NB4 (cell line): ENCODE measurements around the gene MINDY2.
"Not testable (repeated sequence)": the region's sequence is repeated elsewhere in the genome, so short reads cannot be mapped to it uniquely, and the experiment has no call there.

ENCODE experiments used
- MYC ChIP-seq: IDR thresholded peaks from 2 replicates; pipeline ENCODE4 v1.6.1; 2011; ENCODE audit warnings: low read depth, low read length
- POLR2A ChIP-seq: IDR thresholded peaks from 2 replicates; pipeline ENCODE4 v1.6.1; 2011; ENCODE audit warnings: mild to moderate bottlenecking; ENCODE audit not compliant: insufficient read length; ENCODE audit errors: extremely low read depth
- TF ChIP-seq, protein P1 (sequence below): IDR thresholded peaks from one replicate; pipeline ENCODE4 v1.5.1; 2012; ENCODE audit warnings: low read depth, low read length
- TF ChIP-seq, protein P2 (sequence below): IDR thresholded peaks from 2 replicates; pipeline ENCODE4 v1.6.1; 2011; ENCODE audit warnings: low read depth, low read length

DNA sequence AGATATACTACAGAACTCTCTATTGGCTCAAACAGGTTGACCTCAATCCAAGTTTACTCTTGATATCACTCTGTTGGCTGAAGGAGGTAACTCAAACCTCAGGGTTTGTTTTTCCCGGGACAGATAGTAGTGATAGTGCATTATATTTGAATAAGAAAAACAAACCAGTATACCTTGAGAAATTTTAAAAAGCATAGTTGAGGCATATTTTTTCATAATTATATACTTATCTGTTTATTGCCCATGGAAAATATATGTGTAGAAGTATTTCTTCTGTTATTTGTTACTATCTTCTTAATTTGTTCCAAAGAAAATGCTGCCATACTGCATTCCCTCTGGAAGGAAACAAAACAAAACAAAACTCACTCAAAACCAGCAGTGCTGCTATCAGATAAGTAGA is 85.5 kb downstream of the MINDY2 start:
- not testable (repeated sequence) for TF ChIP-seq MYC, POLR2A
- TF ChIP-seq, protein P1, sequence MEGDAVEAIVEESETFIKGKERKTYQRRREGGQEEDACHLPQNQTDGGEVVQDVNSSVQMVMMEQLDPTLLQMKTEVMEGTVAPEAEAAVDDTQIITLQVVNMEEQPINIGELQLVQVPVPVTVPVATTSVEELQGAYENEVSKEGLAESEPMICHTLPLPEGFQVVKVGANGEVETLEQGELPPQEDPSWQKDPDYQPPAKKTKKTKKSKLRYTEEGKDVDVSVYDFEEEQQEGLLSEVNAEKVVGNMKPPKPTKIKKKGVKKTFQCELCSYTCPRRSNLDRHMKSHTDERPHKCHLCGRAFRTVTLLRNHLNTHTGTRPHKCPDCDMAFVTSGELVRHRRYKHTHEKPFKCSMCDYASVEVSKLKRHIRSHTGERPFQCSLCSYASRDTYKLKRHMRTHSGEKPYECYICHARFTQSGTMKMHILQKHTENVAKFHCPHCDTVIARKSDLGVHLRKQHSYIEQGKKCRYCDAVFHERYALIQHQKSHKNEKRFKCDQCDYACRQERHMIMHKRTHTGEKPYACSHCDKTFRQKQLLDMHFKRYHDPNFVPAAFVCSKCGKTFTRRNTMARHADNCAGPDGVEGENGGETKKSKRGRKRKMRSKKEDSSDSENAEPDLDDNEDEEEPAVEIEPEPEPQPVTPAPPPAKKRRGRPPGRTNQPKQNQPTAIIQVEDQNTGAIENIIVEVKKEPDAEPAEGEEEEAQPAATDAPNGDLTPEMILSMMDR: not testable (repeated sequence)
- TF ChIP-seq, protein P2, sequence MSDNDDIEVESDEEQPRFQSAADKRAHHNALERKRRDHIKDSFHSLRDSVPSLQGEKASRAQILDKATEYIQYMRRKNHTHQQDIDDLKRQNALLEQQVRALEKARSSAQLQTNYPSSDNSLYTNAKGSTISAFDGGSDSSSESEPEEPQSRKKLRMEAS: not testable (repeated sequence)
